ENCODE measurements around the gene GNA15. TPM values are rescaled to one million over a fixed set of nuclear protein-coding genes. Genes with fewer than 3 reads are reported as not detected.

GNA15 gene
- total and polyA plus RNA-seq, 2 donors (not counting 3 experiments of a cell fraction or from before 2014, with no cell fraction given): 0.17 TPM; not detected in 1

- H3K9me1 ChIP-seq (replicated peaks; ENCODE audit: control insufficient read depth, extremely low read depth, insufficient read depth, low read length): no peaks in the 10 kb centered on the region
- H3K4me1 ChIP-seq (ENCODE audit: control insufficient read depth, extremely low read depth, insufficient read depth, low read length): no peaks in the 10 kb centered on the region
- no peak overlapping the region for H3K4me3 ChIP-seq (replicated peaks in 1 of 3; ENCODE audit: insufficient read depth in 1 of 3, low read depth in 1 of 3, low read length in 3 of 3)
- BruUV-seq (replicated peaks): no TSS peak
- TF ChIP-seq MYC (IDR thresholded peaks at IDR 0.05; ENCODE audit: low read depth, low read length) (no peak), MAX (IDR thresholded peaks at IDR 0.05; ENCODE audit: insufficient read depth, insufficient read length) (no peak), JUN (IDR thresholded peaks at IDR 0.05; ENCODE audit: borderline replicate concordance, insufficient read depth, insufficient read length, low read depth) (no peak), FOS (IDR thresholded peaks at IDR 0.05; ENCODE audit: borderline replicate concordance, insufficient read depth, low read length) (no peak), POLR2A (IDR thresholded peaks at IDR 0.05; ENCODE audit: low read depth, low read length) (no peak), CTCF (IDR thresholded peaks at IDR 0.05; ENCODE audit: extremely low read depth in 1 of 2, insufficient read depth in 1 of 2, low read depth in 1 of 2, low read length in 2 of 2) (no peak), GATA2 (IDR thresholded peaks at IDR 0.05; ENCODE audit: insufficient read depth, insufficient read length, low read depth, low read length) (no peak), POLR2AphosphoS5 (IDR thresholded peaks at IDR 0.05; ENCODE audit: insufficient read depth, low read depth, low read length) (no peak), EZH2 (IDR thresholded peaks at IDR 0.05; ENCODE audit: borderline replicate concordance, low read depth, low read length, severe bottlenecking) (no peak)
- H3K4me2 ChIP-seq (ENCODE audit: insufficient read depth, low read length): no peak overlapping the region
- no peak overlapping the region for H3K9ac ChIP-seq (replicated peaks; ENCODE audit: extremely low read depth, insufficient read depth, low read length)
- ChIA-PET CTCF (interaction anchor here (0.7 kb wide), 1 partner anchor 19 kb away, joined by 3 read pairs; no protein-coding TSS in a partner anchor), POLR2A (no interaction called here)
- dilution Hi-C loops (cut with MboI; ENCODE audit: extremely low pct_ligation_motif_present, low sequenced_read_pairs) (no loop called here), intact Hi-C loops (cut with micrococcal nuclease) (no loop called here)
- peaks cover 0 to 21% of the 10 kb centered on the region in 2 experiments for H3K36me3 ChIP-seq (ENCODE audit: control insufficient read depth in 2 of 2, extremely low read depth in 1 of 2, insufficient read depth in 2 of 2, low read length in 2 of 2)
- no peak overlapping the region for H3K27ac ChIP-seq (ENCODE audit: insufficient read depth, low read depth, low read length)
- H3K27me3 ChIP-seq (ENCODE audit: control insufficient read depth in 2 of 2, insufficient read depth in 2 of 2, low read length in 2 of 2): no peaks in the 10 kb centered on the region
- FAIRE-seq (no peak), DNase-seq (ENCODE audit: low read depth, low spot score) (no peak)
- no peaks in the 10 kb centered on the region for H3K79me2 ChIP-seq (ENCODE audit: control insufficient read depth, insufficient read depth, low read length)
- H3K9me3 ChIP-seq (replicated peaks; ENCODE audit: control insufficient read depth, insufficient read depth, low read length): no peaks in the 10 kb centered on the region
- H4K20me1 ChIP-seq (replicated peaks; ENCODE audit: control insufficient read depth, extremely low read depth, insufficient read depth, low read length): no peaks in the 10 kb centered on the region
- H2AFZ ChIP-seq (ENCODE audit: low read depth, low read length): no peak overlapping the region
These were observed 13.9 kb upstream of the GNA15 start for GRCh38 chr19:3121821-3122511.

All from endothelial cell of umbilical vein (primary cell).